ENCODE measurements around the gene TMEM187. TPM values are rescaled to one million over a fixed set of nuclear protein-coding genes. Genes with fewer than 3 reads are reported as not detected.

TMEM187 gene
- total RNA-seq (2012; rRNA removed) (2.8 and 3.4 TPM in 2 replicates), polyA plus RNA-seq (2012; rRNA removed) (6.2 and 6.3 TPM in 2 replicates), Bru-seq, nascent RNA (percentile 41 among the genes with signal in this experiment), BruChase-seq, experiment 1, labeled RNA remaining after a 6-hour chase (percentile 62 among the genes with signal in this experiment), BruChase-seq, experiment 2, labeled RNA remaining after a 2-hour chase (percentile 50 among the genes with signal in this experiment)
- 4.8 and 12.1 TPM in 2 replicates for polyA plus RNA-seq (2012; cell fraction: cytosol; rRNA removed)
- polyA plus RNA-seq (2012; cell fraction: nucleus; rRNA removed; ENCODE audit: low replicate concordance), result 3.3 and 9.5 TPM in 2 replicates
- long read RNA-seq, transcript TMEM187-201 (2 exons, 1,880 nt), result major isoform, 10 of 17 reads
- long read RNA-seq, partial matches to known transcripts, result 0 of 17 reads
- long read RNA-seq, other reads (novel, unspliced or antisense), result 7 of 17 reads

GRCh38 chrX:153972368-153973126 lies at the start of gene TMEM187:
Gene TMEM187, plus strand, starts transcription at chrX:153972754. Its CDS starts 9,309 bp downstream, at chrX:153982063.
- Histone ChIP-seq H2AFZ (replicated peaks; ENCODE audit: low read length, poor library complexity) (peak within 1 kb of the TSS; percentile 99), H4K91ac (ENCODE audit: insufficient read depth, low read depth, low read length) (peak within 1 kb of the TSS; percentile 100), H3K9me1 (ENCODE audit: insufficient read depth, low read length) (peaks cover 3% of the 10 kb centered on the region; the same call in 1 of the 2 replicates), H3K9ac (ENCODE audit: low read depth, low read length) (peak within 1 kb of the TSS; percentile 99), H3K4me1 (ENCODE audit: control insufficient read depth, insufficient read depth, low read length) (peaks cover 14% of the 10 kb centered on the region), H2BK15ac (ENCODE audit: low read depth, low read length) (peak within 1 kb of the TSS; percentile 83; the same call in 2 of the 3 replicates), H3K56ac (ENCODE audit: extremely low read depth, insufficient read depth, low read length) (peak within 1 kb of the TSS; percentile 99), H2AK5ac (ENCODE audit: low read depth, low read length) (peak within 1 kb of the TSS; percentile 100), H4K5ac (ENCODE audit: low read depth, low read length) (peak within 1 kb of the TSS; percentile 96), H3K36me3 (ENCODE audit: control insufficient read depth, insufficient read depth, low read length) (no peaks in the 10 kb centered on the region), H3K4me3 (ENCODE audit: insufficient read depth, low read depth, low read length) (peak within 1 kb of the TSS; percentile 96), H3K27me3 (ENCODE audit: control insufficient read depth, insufficient read depth, low read length) (no peaks in the 10 kb centered on the region), H2BK20ac (ENCODE audit: low read depth, low read length) (no peak within 1 kb of the TSS; the same call in 1 of the 2 replicates), H3K14ac (replicated peaks; ENCODE audit: low read depth, low read length) (peak within 1 kb of the TSS; percentile 100), H3K79me1 (ENCODE audit: low read depth in 1 of 2, low read length in 2 of 2) (peaks cover 14 to 27% of the 10 kb centered on the region in 2 experiments; a peak in 2 of 4 replicates), H2BK5ac (ENCODE audit: low read depth, low read length, poor library complexity, severe bottlenecking) (peak within 1 kb of the TSS; percentile 99), H4K20me1 (ENCODE audit: insufficient read depth, low read length) (peaks cover 33% of the 10 kb centered on the region), H3K4me2 (ENCODE audit: low read depth, low read length) (peak within 1 kb of the TSS; percentile 98), H3K27ac (ENCODE audit: insufficient read depth, low read length) (peak within 1 kb of the TSS; percentile 100), H3K23ac (ENCODE audit: low read depth, low read length) (peak within 1 kb of the TSS; percentile 99), H2AK9ac (replicated peaks; ENCODE audit: low read depth, low read length, poor library complexity) (peak within 1 kb of the TSS; percentile 100), H2BK120ac (ENCODE audit: low read depth, low read length) (peak within 1 kb of the TSS; percentile 93), H3K9me3 (ENCODE audit: control insufficient read depth, insufficient read depth, low read length) (no peaks in the 10 kb centered on the region), H3K4ac (ENCODE audit: low read depth, low read length) (peak within 1 kb of the TSS; percentile 99), H4K8ac (ENCODE audit: low read depth in 2 of 2, low read length in 2 of 2) (peak within 1 kb of the TSS; percentile 95 to 99), H3K18ac (ENCODE audit: low read depth, low read length) (peak within 1 kb of the TSS; percentile 93)
- CTCF ChIA-PET, result no interaction called here
- dilution Hi-C loops (cut with HindIII; ENCODE audit: low sequenced_read_pairs, unreplicated experiment) (no loop called here), intact Hi-C loops (cut with micrococcal nuclease) (no loop called here), in situ Hi-C loops (cut with MboI; ENCODE audit: low sequenced_read_pairs) (no loop called here)
- peak; percentile 84 for DNase-seq
- ATAC-seq (ENCODE audit: low read depth), result peak; percentile 69
- POLR2A ChIA-PET (ENCODE audit: unreplicated experiment), result interaction anchor here (0.8 kb wide), 1 partner anchor 68 kb away, joined by 5 read pairs; no protein-coding TSS in a partner anchor
- BruUV-seq (replicated peaks), result no TSS peak
- no peak for TF ChIP-seq RFX5 (IDR thresholded peaks at IDR 0.05; ENCODE audit: low read depth, low read length)
- peak; percentile 83 for TF ChIP-seq BHLHE40 (IDR thresholded peaks at IDR 0.05; ENCODE audit: low read depth, low read length)
- TF ChIP-seq POLR2A (IDR thresholded peaks at IDR 0.05; ENCODE audit: low read depth, low read length), result peak; percentile 45
- no peak for TF ChIP-seq MXI1 (IDR thresholded peaks at IDR 0.05; ENCODE audit: borderline replicate concordance, low read depth, low read length)
- TF ChIP-seq RCOR1 (IDR thresholded peaks at IDR 0.05; ENCODE audit: insufficient replicate concordance, low read length), result no peak
- no peak for TF ChIP-seq CEBPB (IDR thresholded peaks at IDR 0.05; ENCODE audit: low read depth, low read length)
- peak; percentile 14; the same call in 1 of the 2 replicates for TF ChIP-seq MAZ (IDR thresholded peaks at IDR 0.05; ENCODE audit: borderline replicate concordance, low read depth, low read length)
- 17% methylated on average over 46 of the region's 103 CpGs; no CpG with 5 or more reads in 1 of the 2 experiments for WGBS, 2 experiments (ENCODE audit: extremely low coverage in 2 of 2, insufficient read length in 1 of 2)

Data from IMR-90 (cell line).